Lower lobe of right lung (tissue), 2 donors: ENCODE data around the gene GLYR1. TPM values are rescaled to one million over a fixed set of nuclear protein-coding genes. Genes with fewer than 3 reads are reported as not detected.

Source experiments
- ATAC-seq, 2 donors: fragments of 200-7000 bp; cut with Tn5 transposase; one replicate each; pipeline ENCODE4 v1.9.1; 2020 to 2022; ENCODE audit warnings: mild to moderate bottlenecking in 2 of 2, moderate library complexity in 2 of 2
- DNase-seq: peaks from one replicate; pipeline ENCODE4 v3.0.0-alpha.2; 2020
- H3K27ac ChIP-seq: fragments of 200-600 bp; one replicate; pipeline ENCODE4 v1.8.0; 2022
- H3K27me3 ChIP-seq: fragments of 200-600 bp; one replicate; pipeline ENCODE4 v1.8.0; 2022; ENCODE audit warnings: low read depth
- H3K36me3 ChIP-seq: fragments of 200-600 bp; one replicate; pipeline ENCODE4 v1.8.0; 2022; ENCODE audit warnings: mild to moderate bottlenecking
- H3K4me1 ChIP-seq: fragments of 200-600 bp; one replicate; pipeline ENCODE4 v1.8.0; 2022
- H3K4me3 ChIP-seq: fragments of 200-600 bp; one replicate; pipeline ENCODE4 v1.8.0; 2022; ENCODE audit warnings: mild to moderate bottlenecking
- H3K9me3 ChIP-seq: fragments of 200-600 bp; one replicate; pipeline ENCODE4 v1.8.0; 2022
- intact Hi-C: fragments of 100-400 bp; cut with DNase I; formaldehyde crosslinking; loops from one replicate; pipeline ENCODE4 v1.11.0; 2022
- total RNA-seq: library from RNA; stranded (reverse); fragmentation: NEBNext Ultra II Directional; extraction: Animal tissue kit (Norgen Biotek cat#: 25700); gene quantifications from one replicate; pipeline ENCODE4 v1.2.1, GENCODE V29; 2021
- TF ChIP-seq, protein P1 (sequence below): fragments of 200-600 bp; IDR thresholded peaks from one replicate; pipeline ENCODE4 v1.8.0; 2022; ENCODE audit warnings: antibody characterized with exemption, mild to moderate bottlenecking
- donor health status: DM: no; HTN: yes; CAD: no; lungs with severe emphysema.

Gene GLYR1
- total RNA-seq, 1 donor from 2014 or later = 89.3 TPM

DNA sequence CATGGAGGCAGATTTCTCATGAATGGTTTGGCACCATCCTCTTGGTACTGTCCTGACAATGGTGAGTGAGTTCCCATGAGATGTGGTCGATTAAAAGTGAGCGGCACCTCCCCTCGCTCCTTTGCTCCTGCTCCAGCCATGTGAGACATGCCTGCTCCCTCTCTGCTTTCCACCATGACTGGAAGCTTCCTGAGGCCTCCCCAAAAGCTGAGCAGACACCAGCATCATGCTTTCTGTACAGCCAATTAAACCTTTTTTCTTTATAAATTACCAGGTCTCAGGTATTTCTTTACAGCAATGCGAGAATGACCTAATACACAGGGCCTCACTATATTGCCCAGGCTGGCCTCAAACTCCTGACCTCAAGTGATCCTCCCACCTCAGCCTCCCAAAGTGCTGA is 92.2 kb downstream of the GLYR1 start:
- peaks cover 99% of the 10 kb centered on the region for H3K36me3 ChIP-seq
- H3K27me3 ChIP-seq = no peaks in the 10 kb centered on the region
- intact Hi-C loops = no loop called here
- no peaks in the 10 kb centered on the region for H3K9me3 ChIP-seq
- ATAC-seq (no peak), DNase-seq (no peak)
- no peak overlapping the region for H3K27ac ChIP-seq
- H3K4me3 ChIP-seq = no peak overlapping the region
- TF ChIP-seq, protein P1, sequence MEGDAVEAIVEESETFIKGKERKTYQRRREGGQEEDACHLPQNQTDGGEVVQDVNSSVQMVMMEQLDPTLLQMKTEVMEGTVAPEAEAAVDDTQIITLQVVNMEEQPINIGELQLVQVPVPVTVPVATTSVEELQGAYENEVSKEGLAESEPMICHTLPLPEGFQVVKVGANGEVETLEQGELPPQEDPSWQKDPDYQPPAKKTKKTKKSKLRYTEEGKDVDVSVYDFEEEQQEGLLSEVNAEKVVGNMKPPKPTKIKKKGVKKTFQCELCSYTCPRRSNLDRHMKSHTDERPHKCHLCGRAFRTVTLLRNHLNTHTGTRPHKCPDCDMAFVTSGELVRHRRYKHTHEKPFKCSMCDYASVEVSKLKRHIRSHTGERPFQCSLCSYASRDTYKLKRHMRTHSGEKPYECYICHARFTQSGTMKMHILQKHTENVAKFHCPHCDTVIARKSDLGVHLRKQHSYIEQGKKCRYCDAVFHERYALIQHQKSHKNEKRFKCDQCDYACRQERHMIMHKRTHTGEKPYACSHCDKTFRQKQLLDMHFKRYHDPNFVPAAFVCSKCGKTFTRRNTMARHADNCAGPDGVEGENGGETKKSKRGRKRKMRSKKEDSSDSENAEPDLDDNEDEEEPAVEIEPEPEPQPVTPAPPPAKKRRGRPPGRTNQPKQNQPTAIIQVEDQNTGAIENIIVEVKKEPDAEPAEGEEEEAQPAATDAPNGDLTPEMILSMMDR = no peak
- H3K4me1 ChIP-seq = no peaks in the 10 kb centered on the region

DNA sequence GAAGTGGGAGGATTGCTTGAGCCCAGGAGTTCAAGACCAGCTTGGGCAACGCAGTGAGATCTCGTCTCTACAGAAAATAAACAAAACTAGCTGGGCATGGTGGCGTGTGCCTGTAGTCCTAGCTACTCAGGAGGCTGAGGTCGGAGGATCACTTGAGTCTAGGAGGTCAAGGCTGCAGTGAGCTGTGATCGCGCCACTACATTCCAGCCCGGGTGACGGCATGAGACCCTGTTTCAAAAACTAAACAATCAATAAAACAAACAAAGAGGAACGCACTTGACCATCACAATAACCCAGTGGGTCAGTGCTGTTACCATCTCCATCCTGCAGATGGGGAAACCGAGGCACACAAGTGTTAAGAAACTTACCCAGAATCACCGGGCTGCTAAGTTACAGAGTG is 93.9 kb downstream of the GLYR1 start:
- no peaks in the 10 kb centered on the region for H3K4me1 ChIP-seq
- H3K27me3 ChIP-seq = no peaks in the 10 kb centered on the region
- peaks cover 92% of the 10 kb centered on the region for H3K36me3 ChIP-seq
- TF ChIP-seq, protein P1 = no peak
- H3K4me3 ChIP-seq = no peak overlapping the region
- DNase-seq = no peak
- no peaks in the 10 kb centered on the region for H3K9me3 ChIP-seq
- intact Hi-C loops = no loop called here
- ATAC-seq = no peak
- no peak overlapping the region for H3K27ac ChIP-seq

Other genes with a start within 250 kb of the GLYR1 start
- 30.2 TPM for gene UBALD1, start 232.4 kb downstream of the GLYR1 start, total RNA-seq
- gene MGRN1, start 222.5 kb downstream of the GLYR1 start, total RNA-seq = 75.7 TPM
- 27.3 TPM for gene NUDT16L1, start 153.7 kb downstream of the GLYR1 start, total RNA-seq
- gene ANKS3, start 113.0 kb downstream of the GLYR1 start, total RNA-seq = 20.6 TPM
- 3.4 TPM for gene DNAAF8, start 112.8 kb downstream of the GLYR1 start, total RNA-seq
- gene ZNF500, start 80.1 kb downstream of the GLYR1 start, total RNA-seq = 13.4 TPM
- gene SEPTIN12, start 58.9 kb downstream of the GLYR1 start, total RNA-seq = not detected
- 27.7 TPM for gene SMIM22, start 51.9 kb downstream of the GLYR1 start, total RNA-seq
- 24.9 TPM for gene ROGDI, start 44.7 kb downstream of the GLYR1 start, total RNA-seq
- 36.1 TPM for gene UBN1, start 193 bp upstream of the GLYR1 start, total RNA-seq
- gene PPL, start 89.9 kb upstream of the GLYR1 start, total RNA-seq = 60.5 TPM
- 0.41 TPM for gene SEC14L5, start 111.0 kb upstream of the GLYR1 start, total RNA-seq
- 24.1 TPM for gene NAGPA, start 186.6 kb upstream of the GLYR1 start, total RNA-seq
- 198 TPM for gene C16orf89, start 218.7 kb upstream of the GLYR1 start, total RNA-seq
- 17.8 TPM for gene ALG1, start 224.6 kb upstream of the GLYR1 start, total RNA-seq